Measurements from ENCODE around the gene CPM. TPM values are rescaled to one million over a fixed set of nuclear protein-coding genes. Genes with fewer than 3 reads are reported as not detected.

CPM gene
- total RNA-seq, 4 donors from 2014 or later, result 30.2 to 51.9 (median 35.0) TPM

DNA sequence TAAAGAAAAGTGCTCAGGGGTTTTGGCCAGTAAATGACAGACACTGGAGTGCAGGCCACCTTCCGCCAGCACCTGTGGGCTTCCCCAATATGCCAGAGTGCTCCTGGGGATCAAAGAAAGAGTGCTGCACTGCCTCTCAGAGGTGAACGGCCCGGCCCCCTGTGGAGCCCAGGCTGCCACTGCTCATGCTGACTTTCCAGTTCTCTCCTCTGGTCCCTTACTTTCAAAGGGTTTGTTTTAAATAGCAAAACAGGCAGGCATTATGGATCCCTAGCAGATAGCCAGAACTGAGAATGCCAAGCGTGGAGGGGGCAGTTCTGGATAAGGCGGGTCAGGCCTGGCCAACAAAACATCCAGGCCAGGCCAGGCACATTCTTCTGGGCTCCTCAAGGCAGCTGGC lies 65.4 kb downstream of the CPM start:
- WGBS, result 94% methylated on average over 3 of the region's 5 CpGs
- H3K36me3 ChIP-seq, result peaks cover 0 to 31% (median 11%) of the 10 kb centered on the region in 4 donors
- no peaks in the 10 kb centered on the region for H3K4me1 ChIP-seq
- DNase-seq (ENCODE audit: extremely low spot score), result no peak
- intact Hi-C loops (cut with DNase I), result loop anchor here (5.0 kb wide), 1 partner anchor 205 kb away; no protein-coding TSS in a partner anchor
- H3K27me3 ChIP-seq, result no peaks in the 10 kb centered on the region
- no peaks in the 10 kb centered on the region for H3K9me3 ChIP-seq
- H3K4me3 ChIP-seq, result no peak overlapping the region
- no peak for TF ChIP-seq POLR2A (IDR thresholded peaks at IDR 0.05; ENCODE audit: low read depth)
- TF ChIP-seq, protein P1, sequence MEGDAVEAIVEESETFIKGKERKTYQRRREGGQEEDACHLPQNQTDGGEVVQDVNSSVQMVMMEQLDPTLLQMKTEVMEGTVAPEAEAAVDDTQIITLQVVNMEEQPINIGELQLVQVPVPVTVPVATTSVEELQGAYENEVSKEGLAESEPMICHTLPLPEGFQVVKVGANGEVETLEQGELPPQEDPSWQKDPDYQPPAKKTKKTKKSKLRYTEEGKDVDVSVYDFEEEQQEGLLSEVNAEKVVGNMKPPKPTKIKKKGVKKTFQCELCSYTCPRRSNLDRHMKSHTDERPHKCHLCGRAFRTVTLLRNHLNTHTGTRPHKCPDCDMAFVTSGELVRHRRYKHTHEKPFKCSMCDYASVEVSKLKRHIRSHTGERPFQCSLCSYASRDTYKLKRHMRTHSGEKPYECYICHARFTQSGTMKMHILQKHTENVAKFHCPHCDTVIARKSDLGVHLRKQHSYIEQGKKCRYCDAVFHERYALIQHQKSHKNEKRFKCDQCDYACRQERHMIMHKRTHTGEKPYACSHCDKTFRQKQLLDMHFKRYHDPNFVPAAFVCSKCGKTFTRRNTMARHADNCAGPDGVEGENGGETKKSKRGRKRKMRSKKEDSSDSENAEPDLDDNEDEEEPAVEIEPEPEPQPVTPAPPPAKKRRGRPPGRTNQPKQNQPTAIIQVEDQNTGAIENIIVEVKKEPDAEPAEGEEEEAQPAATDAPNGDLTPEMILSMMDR (IDR thresholded peaks at IDR 0.05), result no peak
- TF ChIP-seq POLR2AphosphoS5 (IDR thresholded peaks at IDR 0.05), result no peak
- no peak for TF ChIP-seq EP300 (IDR thresholded peaks at IDR 0.05)
- no peak overlapping the region for H3K27ac ChIP-seq (replicated peaks in 1 of 4)

DNA sequence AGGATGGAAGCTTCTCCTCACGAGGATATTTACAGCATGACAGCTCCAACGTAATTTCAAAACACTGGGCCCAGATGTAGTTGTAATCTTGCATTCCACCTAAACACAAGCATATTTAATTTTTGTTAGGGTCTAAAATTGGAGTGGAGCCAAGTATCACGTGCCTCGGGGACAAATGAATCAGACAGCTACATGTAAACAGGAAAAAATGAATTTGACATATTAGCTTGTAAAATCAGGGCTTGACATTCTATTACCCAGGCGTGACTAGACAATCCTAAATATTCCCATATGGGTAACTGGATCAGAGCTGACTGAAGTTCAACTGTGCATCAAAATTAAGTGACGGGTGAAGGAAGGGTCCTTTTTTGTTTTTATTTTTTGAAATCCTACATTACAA lies 66.0 kb downstream of the CPM start:
- Histone ChIP-seq H3K27me3 (no peaks in the 10 kb centered on the region), H3K4me3 (no peak overlapping the region), H3K9me3 (no peaks in the 10 kb centered on the region), H3K4me1 (no peaks in the 10 kb centered on the region), H3K36me3 (peaks cover 0 to 31% (median 11%) of the 10 kb centered on the region in 4 donors), H3K27ac (replicated peaks in 1 of 4) (no peak overlapping the region)
- WGBS, result 52% methylated on average over 6 of the region's 6 CpGs
- TF ChIP-seq POLR2A (IDR thresholded peaks at IDR 0.05; ENCODE audit: low read depth) (no peak), EP300 (IDR thresholded peaks at IDR 0.05) (no peak), POLR2AphosphoS5 (IDR thresholded peaks at IDR 0.05) (no peak)
- TF ChIP-seq, protein P1 (IDR thresholded peaks at IDR 0.05), result no peak
- DNase-seq (ENCODE audit: extremely low spot score), result no peak
- intact Hi-C loops (cut with DNase I), result loop anchor here (5.0 kb wide), 1 partner anchor 205 kb away; no protein-coding TSS in a partner anchor

DNA sequence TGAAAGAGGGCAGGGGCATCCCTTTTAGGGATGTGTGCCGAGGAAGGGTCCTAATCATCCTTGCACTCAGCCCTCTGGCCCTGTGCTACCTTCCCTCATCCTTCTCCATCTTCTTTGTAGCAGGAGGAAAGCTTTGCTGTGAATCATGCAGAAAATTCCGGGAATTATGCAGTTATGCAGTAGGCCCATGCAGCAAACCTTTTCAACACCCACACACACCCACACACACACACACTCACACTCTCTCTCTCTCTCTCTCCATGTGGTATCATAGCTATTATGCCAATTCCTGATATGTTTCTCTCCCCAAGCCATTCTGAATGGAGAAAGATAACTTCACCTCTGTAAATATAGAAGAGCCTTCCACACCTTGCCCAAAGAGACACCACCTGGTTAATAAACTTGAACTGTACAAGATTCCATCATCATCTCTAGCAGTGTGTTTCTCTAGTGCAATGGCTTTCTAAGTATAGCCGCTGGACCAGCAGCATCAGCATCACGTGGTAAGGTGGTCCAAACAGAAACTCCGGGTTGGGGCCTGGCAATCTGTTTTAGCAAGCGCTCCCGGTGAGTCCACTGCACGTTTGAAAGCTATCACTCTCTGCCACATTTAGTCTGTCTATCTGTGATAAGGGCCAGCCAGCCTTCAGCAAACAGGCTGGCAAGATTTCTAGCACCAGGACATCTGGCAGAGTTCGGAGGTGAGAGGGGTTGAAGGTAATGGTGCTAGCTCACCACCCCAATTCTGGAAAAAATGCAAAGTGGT lies 67.4 kb downstream of the CPM start:
- Histone ChIP-seq H3K4me3 (no peak overlapping the region), H3K27ac (replicated peaks in 1 of 4) (no peak overlapping the region), H3K27me3 (no peaks in the 10 kb centered on the region), H3K9me3 (no peaks in the 10 kb centered on the region), H3K36me3 (peaks cover 0 to 20% (median 4%) of the 10 kb centered on the region in 4 donors), H3K4me1 (no peaks in the 10 kb centered on the region)
- intact Hi-C loops (cut with DNase I), result loop anchor here (5.0 kb wide), 1 partner anchor 207 kb away; no protein-coding TSS in a partner anchor
- WGBS, result 98% methylated on average over 9 of the region's 9 CpGs
- no peak for DNase-seq (ENCODE audit: extremely low spot score)
- TF ChIP-seq EP300 (IDR thresholded peaks at IDR 0.05), result no peak
- TF ChIP-seq POLR2A (IDR thresholded peaks at IDR 0.05; ENCODE audit: low read depth), result no peak
- TF ChIP-seq, protein P1 (IDR thresholded peaks at IDR 0.05), result no peak
- no peak for TF ChIP-seq POLR2AphosphoS5 (IDR thresholded peaks at IDR 0.05)

DNA sequence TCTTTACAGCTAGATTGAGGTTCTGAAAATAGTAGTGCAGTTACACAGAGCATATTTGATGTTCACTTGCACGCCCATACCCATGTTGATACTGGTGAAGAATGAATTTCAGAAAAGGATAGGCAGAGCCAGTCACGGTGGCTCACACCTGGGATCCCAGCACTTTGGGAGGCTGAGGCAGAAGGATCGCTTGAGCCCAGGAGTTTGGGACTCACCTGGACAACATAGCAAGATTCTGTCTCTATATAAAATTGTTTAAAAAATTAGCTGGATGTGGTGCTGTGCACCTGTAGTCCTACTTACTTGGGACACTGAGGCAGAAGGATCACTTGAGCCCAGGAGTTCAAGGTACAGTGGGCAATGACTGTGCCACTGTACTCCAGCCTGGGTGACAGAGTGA lies 68.4 kb downstream of the CPM start:
- Histone ChIP-seq H3K9me3 (no peaks in the 10 kb centered on the region), H3K4me3 (no peak overlapping the region), H3K27ac (replicated peaks in 1 of 4) (no peak overlapping the region), H3K36me3 (peaks cover 0 to 16% (median 2%) of the 10 kb centered on the region in 4 donors), H3K4me1 (no peaks in the 10 kb centered on the region), H3K27me3 (no peaks in the 10 kb centered on the region)
- TF ChIP-seq EP300 (IDR thresholded peaks at IDR 0.05) (no peak), POLR2A (IDR thresholded peaks at IDR 0.05; ENCODE audit: low read depth) (no peak), POLR2AphosphoS5 (IDR thresholded peaks at IDR 0.05) (no peak)
- TF ChIP-seq, protein P1 (IDR thresholded peaks at IDR 0.05), result no peak
- 97% methylated on average over 3 of the region's 3 CpGs for WGBS
- DNase-seq (ENCODE audit: extremely low spot score), result no peak
- intact Hi-C loops (cut with DNase I), result loop anchor here (5.0 kb wide), 1 partner anchor 208 kb away; no protein-coding TSS in a partner anchor
